NCI-H2196 treated with DMSO at 0.1 percent for 48 hours (cell line): ENCODE measurements around the gene HSD17B12.
"Not testable (repeated sequence)": the region's sequence is repeated elsewhere in the genome, so short reads cannot be mapped to it uniquely, and the experiment has no call there.

ENCODE experiments used
- DNase-seq: peaks from one replicate; lab custom pipeline; 2025; ENCODE audit not compliant: unreplicated experiment; lab: John Stamatoyannopoulos, UW

Gene HSD17B12

GRCh38 chr11:43680521-43681400 lies at the start of gene HSD17B12:
Gene HSD17B12, plus strand, starts transcription at chr11:43680738. Its CDS starts 90 bp downstream, at chr11:43680828.
- DNase-seq = peak; percentile 98

GRCh38 chr11:43631732-43632131 lies 48.8 kb upstream of the HSD17B12 start:
- DNase-seq = no peak

- no peak for DNase-seq
Measured at GRCh38 chr11:43632181-43632580, 48.4 kb upstream of the HSD17B12 start.

GRCh38 chr11:43638717-43639116 lies 41.8 kb upstream of the HSD17B12 start:
- no peak for DNase-seq

- DNase-seq = no peak
Measured at GRCh38 chr11:43639224-43639623, 41.3 kb upstream of the HSD17B12 start.

- DNase-seq = no peak
Measured at GRCh38 chr11:43639920-43640319, 40.6 kb upstream of the HSD17B12 start.

- peak; percentile 69 for DNase-seq
Measured at GRCh38 chr11:43643898-43644620, 36.5 kb upstream of the HSD17B12 start.

GRCh38 chr11:43644621-43645299 lies 35.8 kb upstream of the HSD17B12 start:
- no peak for DNase-seq

- DNase-seq = no peak
Measured at GRCh38 chr11:43646767-43647166, 33.8 kb upstream of the HSD17B12 start.

- DNase-seq = no peak
Measured at GRCh38 chr11:43648888-43649287, 31.6 kb upstream of the HSD17B12 start.

GRCh38 chr11:43649501-43649900 lies 31.0 kb upstream of the HSD17B12 start:
- no peak for DNase-seq

- DNase-seq = no peak
Measured at GRCh38 chr11:43649921-43650320, 30.6 kb upstream of the HSD17B12 start.

- not testable (repeated sequence) for DNase-seq
Measured at GRCh38 chr11:43663018-43663417, 17.5 kb upstream of the HSD17B12 start.

- DNase-seq = no peak
Measured at GRCh38 chr11:43664295-43664694, 16.2 kb upstream of the HSD17B12 start.

GRCh38 chr11:43671284-43671683 lies 9.3 kb upstream of the HSD17B12 start:
- DNase-seq = not testable (repeated sequence)

GRCh38 chr11:43674560-43674959 lies 6.0 kb upstream of the HSD17B12 start:
- DNase-seq = no peak

GRCh38 chr11:43676933-43677332 lies 3.6 kb upstream of the HSD17B12 start:
- DNase-seq = no peak

GRCh38 chr11:43681401-43681942 lies 934 bp downstream of the HSD17B12 start:
- DNase-seq = no peak

- not testable (repeated sequence) for DNase-seq
Measured at GRCh38 chr11:43682081-43682480, 1.5 kb downstream of the HSD17B12 start.

GRCh38 chr11:43685440-43685839 lies 4.9 kb downstream of the HSD17B12 start:
- DNase-seq = no peak

GRCh38 chr11:43686207-43686606 lies 5.7 kb downstream of the HSD17B12 start:
- DNase-seq = no peak
